Choroid plexus epithelial cell (primary cell): ENCODE data around the gene SCAPER.

Experiments
- DNase-seq: peaks from one replicate; pipeline ENCODE4 v3.0.0-alpha.2; 2010; ENCODE audit warnings: low read depth
- H3K4me3 ChIP-seq: 2 replicates; pipeline ENCODE4 v1.5.1; 2011; ENCODE audit warnings: low read depth, mild to moderate bottlenecking, control low read depth, low read length, moderate library complexity
- TF ChIP-seq, protein P1 (sequence below): conservative IDR thresholded peaks from 2 replicates; pipeline ENCODE4 v1.5.1; 2011; ENCODE audit warnings: low read depth, mild to moderate bottlenecking, control low read depth, inconsistent platforms, low read length, moderate library complexity

Gene SCAPER

GRCh38 chr15:76333720-76334437, 571.3 kb downstream of the SCAPER start:
- TF ChIP-seq, protein P1, sequence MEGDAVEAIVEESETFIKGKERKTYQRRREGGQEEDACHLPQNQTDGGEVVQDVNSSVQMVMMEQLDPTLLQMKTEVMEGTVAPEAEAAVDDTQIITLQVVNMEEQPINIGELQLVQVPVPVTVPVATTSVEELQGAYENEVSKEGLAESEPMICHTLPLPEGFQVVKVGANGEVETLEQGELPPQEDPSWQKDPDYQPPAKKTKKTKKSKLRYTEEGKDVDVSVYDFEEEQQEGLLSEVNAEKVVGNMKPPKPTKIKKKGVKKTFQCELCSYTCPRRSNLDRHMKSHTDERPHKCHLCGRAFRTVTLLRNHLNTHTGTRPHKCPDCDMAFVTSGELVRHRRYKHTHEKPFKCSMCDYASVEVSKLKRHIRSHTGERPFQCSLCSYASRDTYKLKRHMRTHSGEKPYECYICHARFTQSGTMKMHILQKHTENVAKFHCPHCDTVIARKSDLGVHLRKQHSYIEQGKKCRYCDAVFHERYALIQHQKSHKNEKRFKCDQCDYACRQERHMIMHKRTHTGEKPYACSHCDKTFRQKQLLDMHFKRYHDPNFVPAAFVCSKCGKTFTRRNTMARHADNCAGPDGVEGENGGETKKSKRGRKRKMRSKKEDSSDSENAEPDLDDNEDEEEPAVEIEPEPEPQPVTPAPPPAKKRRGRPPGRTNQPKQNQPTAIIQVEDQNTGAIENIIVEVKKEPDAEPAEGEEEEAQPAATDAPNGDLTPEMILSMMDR = peak; percentile 69
- peak; percentile 53 for DNase-seq
- H3K4me3 ChIP-seq = no peak overlapping the region

DNA sequence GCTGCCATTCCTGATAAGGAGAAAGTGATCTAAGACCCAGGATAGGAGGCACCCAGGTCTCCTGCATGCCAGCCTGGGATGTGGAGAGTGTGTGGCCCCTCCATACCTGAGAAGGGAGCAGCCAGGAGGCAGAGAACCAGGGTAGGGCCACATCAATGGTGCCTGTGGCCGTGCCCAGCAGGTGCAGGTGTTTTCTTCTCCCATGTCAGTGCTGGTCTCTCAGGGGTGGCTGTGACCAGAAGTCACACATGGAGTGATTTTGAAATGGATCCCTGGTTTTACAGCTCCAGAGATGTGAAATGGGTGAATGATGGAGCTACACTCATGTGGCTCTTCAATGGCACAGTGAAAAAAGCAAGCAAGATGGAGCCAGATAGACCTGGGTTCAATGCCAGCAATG, 571.8 kb downstream of the SCAPER start:
- H3K4me3 ChIP-seq = no peak overlapping the region
- no peak for DNase-seq
- TF ChIP-seq, protein P1 = no peak

- DNase-seq = no peak
- H3K4me3 ChIP-seq = no peak overlapping the region
- TF ChIP-seq, protein P1 = no peak
Observed at GRCh38 chr15:76332796-76333195, 572.3 kb downstream of the SCAPER start.

- H3K4me3 ChIP-seq = no peak overlapping the region
- TF ChIP-seq, protein P1 = peak; percentile 89
- DNase-seq = peak; percentile 75
Observed at GRCh38 chr15:76330080-76330680, 575.0 kb downstream of the SCAPER start.

DNA sequence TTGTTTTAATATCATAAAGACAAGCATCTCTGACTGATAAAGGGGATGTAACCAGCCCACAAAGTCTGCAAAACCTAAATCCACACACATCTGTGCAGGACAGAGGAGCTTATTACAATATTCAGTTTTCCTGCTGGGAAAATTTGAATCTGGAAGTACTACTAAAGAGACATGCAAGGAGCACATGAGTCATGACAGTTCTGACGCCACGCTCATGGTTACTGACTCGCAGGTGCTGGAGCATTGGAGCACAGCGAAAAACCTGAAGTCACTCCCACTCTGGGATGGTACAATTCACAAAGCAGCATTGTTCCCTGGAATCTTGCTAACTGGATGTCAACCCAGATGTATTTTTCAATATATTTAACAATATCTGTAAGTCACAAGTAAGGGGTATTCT, 576.2 kb downstream of the SCAPER start:
- TF ChIP-seq, protein P1 = no peak
- DNase-seq = no peak
- H3K4me3 ChIP-seq = no peak overlapping the region

GRCh38 chr15:76328106-76328696, 576.9 kb downstream of the SCAPER start:
- TF ChIP-seq, protein P1 = no peak
- no peak overlapping the region for H3K4me3 ChIP-seq
- DNase-seq = no peak
